Suprapubic skin (tissue), 4 donors: ENCODE results near the gene ZNF775. TPM values are rescaled to one million over a fixed set of nuclear protein-coding genes. Genes with fewer than 3 reads are reported as not detected.

Source experiments
- DNase-seq, 2 donors: peaks; one replicate each; pipeline ENCODE4 v3.0.0-alpha.2; 2019; ENCODE audit warnings: low spot score in 2 of 2
- H3K27ac ChIP-seq: fragments of 200-600 bp; sonication (generic); one replicate; pipeline ENCODE4 v1.5.1; 2019
- H3K27me3 ChIP-seq: fragments of 200-600 bp; sonication (generic); one replicate; pipeline ENCODE4 v1.5.1; 2019
- H3K36me3 ChIP-seq: fragments of 200-600 bp; sonication (generic); one replicate; pipeline ENCODE4 v1.5.1; 2019
- H3K4me1 ChIP-seq: fragments of 200-600 bp; sonication (generic); one replicate; pipeline ENCODE4 v1.5.1; 2019
- H3K4me3 ChIP-seq: fragments of 200-600 bp; sonication (generic); one replicate; pipeline ENCODE4 v1.5.1; 2019; ENCODE audit warnings: mild to moderate bottlenecking
- H3K9me3 ChIP-seq: fragments of 200-600 bp; sonication (generic); one replicate; pipeline ENCODE4 v1.5.1; 2019
- CTCF ChIP-seq, 2 donors: fragments of 200-600 bp in 1 of 2; fragments of 450-650 bp in 1 of 2; sonication (generic) in 1 of 2; IDR thresholded peaks; one replicate each; pipeline ENCODE4 v1.5.1; 2016 to 2019; ENCODE audit warnings: antibody characterized with exemption in 2 of 2, mild to moderate bottlenecking in 1 of 2, moderate library complexity in 1 of 2
- EP300 ChIP-seq: sonication (generic); formaldehyde crosslinking; IDR thresholded peaks from one replicate; pipeline ENCODE4 v1.6.1; 2017; ENCODE audit warnings: antibody characterized with exemption
- POLR2A ChIP-seq, 2 donors: fragments of 450-650 bp; IDR thresholded peaks; one replicate each; pipeline ENCODE4 v1.6.1; 2017; ENCODE audit warnings: antibody characterized with exemption in 2 of 2, mild to moderate bottlenecking in 2 of 2, moderate library complexity in 2 of 2
- POLR2AphosphoS5 ChIP-seq, 3 donors: sonication (generic); formaldehyde crosslinking; IDR thresholded peaks; one replicate each; pipeline ENCODE4 v1.6.1; 2017; ENCODE audit warnings: antibody characterized with exemption in 3 of 3
- WGBS: methylation state at CpG from one replicate; pipeline ENCODE4 v1.1.5; 2018; 5-methylcytosine and 5-hydroxymethylcytosine counted together
- total RNA-seq, 4 donors: library from RNA; depleted of rRNA; stranded (reverse); fragments of >200 nt; gene quantifications; one replicate each; pipeline ENCODE4 v1.1.0, GENCODE V29; 2016

The ZNF775 gene
- total RNA-seq, 4 donors from 2014 or later = 1.6 to 3.9 (median 2.6) TPM

DNA sequence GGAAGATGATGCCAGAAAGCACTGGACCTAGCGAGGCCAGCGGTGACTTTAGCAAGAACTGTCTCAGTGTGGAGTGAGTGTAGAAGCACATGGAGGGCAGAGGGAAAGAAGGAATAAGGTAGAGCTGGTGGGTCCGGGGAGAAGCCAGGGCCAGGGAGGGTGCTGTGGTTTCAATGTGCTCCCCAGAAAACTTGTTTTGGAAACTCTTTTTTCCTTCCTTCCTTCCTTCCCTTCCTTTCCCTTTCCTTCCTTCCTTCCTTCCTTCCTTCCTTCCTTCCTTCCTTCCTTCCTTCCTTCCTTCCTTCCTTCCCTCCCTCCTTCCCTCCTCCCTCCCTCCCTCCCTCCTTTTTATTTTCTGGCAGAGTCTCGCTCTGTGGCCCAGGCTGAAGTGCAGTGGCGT lies 32.2 kb upstream of the ZNF775 start:
- Histone ChIP-seq H3K4me3 (no peak overlapping the region), H3K36me3 (no peaks in the 10 kb centered on the region), H3K9me3 (no peaks in the 10 kb centered on the region), H3K27ac (no peak overlapping the region), H3K27me3 (peaks cover 6% of the 10 kb centered on the region), H3K4me1 (peaks cover 5% of the 10 kb centered on the region)
- no peak for DNase-seq
- 86% methylated on average over 5 of the region's 5 CpGs for WGBS
- no peak for TF ChIP-seq EP300
- no peak for TF ChIP-seq CTCF (IDR thresholded peaks at IDR 0.05)
- TF ChIP-seq POLR2A (IDR thresholded peaks at IDR 0.05) = no peak
- TF ChIP-seq POLR2AphosphoS5 (IDR thresholded peaks at IDR 0.05) = no peak

DNA sequence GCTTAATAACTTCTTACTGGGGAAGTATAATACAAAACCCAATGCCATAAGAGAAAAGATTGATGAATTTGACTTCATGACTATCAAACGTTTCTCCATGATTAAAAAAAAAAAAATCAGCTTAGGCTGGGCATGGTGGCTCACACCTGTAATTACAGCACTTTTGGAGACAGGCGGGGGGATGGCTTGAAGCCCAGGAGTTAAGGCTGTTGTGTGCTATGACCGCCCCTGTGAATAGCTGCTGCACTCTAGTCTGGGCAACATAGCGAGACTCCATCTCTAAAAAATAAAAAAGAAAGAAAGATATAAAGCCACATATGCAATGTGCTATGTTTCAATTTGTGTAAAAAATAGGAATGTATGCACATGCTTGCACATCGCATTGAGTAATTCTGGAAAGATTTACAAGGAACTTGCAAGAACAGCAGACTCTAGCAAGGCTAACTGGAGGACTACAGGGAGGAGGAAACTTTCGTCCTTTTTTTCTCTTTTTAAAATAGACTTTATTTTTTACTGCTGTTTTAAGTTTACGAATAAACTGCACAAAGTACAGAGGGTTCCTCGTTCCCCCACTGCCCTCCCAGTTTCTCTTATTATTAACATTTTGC lies 27.4 kb upstream of the ZNF775 start:
- H3K27ac ChIP-seq = no peak overlapping the region
- DNase-seq = no peak
- no peaks in the 10 kb centered on the region for H3K9me3 ChIP-seq
- H3K27me3 ChIP-seq = no peaks in the 10 kb centered on the region
- no peak for TF ChIP-seq CTCF (IDR thresholded peaks at IDR 0.05)
- no peak for TF ChIP-seq POLR2A (IDR thresholded peaks at IDR 0.05)
- TF ChIP-seq EP300 = no peak
- TF ChIP-seq POLR2AphosphoS5 (IDR thresholded peaks at IDR 0.05) = no peak
- H3K36me3 ChIP-seq = no peaks in the 10 kb centered on the region
- H3K4me3 ChIP-seq = no peak overlapping the region
- H3K4me1 ChIP-seq = peaks cover 5% of the 10 kb centered on the region
- 52% methylated on average over 8 of the region's 8 CpGs for WGBS

GRCh38 chr7:150355666-150356059 lies 23.5 kb upstream of the ZNF775 start:
- Histone ChIP-seq H3K4me3 (no peak overlapping the region), H3K4me1 (peaks cover 13% of the 10 kb centered on the region), H3K36me3 (no peaks in the 10 kb centered on the region), H3K9me3 (no peaks in the 10 kb centered on the region), H3K27me3 (no peaks in the 10 kb centered on the region), H3K27ac (no peak overlapping the region)
- 84% methylated on average over 1 of the region's 1 CpG for WGBS
- no peak for TF ChIP-seq POLR2A (IDR thresholded peaks at IDR 0.05)
- TF ChIP-seq EP300 = no peak
- no peak for TF ChIP-seq POLR2AphosphoS5 (IDR thresholded peaks at IDR 0.05)
- no peak for TF ChIP-seq CTCF (IDR thresholded peaks at IDR 0.05)
- no peak for DNase-seq

DNA sequence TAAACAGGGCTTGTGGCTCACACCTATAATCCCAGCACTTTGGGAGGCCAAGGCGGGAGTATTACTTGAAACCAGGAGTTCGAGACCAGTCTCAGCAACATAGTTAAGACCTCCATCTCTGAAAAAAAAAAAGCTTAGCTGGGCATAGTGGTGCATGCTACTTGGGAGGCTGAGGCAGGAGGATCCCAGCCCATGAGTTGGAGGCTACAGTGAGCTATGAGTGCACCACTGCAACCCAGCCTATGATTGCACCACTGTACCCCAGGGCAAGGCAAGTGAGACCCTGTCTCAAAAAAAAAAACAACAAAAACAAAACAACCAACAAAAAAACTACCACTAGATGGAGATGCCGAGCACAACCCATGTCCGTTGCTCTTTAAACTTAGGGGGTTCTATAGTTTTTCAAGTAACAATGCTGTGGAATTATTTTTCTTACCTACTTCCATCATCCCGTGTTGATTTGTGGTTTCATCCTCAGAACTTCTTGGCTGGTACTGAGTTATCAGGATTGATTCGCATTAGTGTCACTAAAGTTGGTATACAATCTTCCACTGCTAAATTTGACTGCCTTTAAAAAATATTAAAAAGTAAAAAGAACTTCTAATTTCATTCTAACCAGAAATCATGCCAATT lies 22.7 kb upstream of the ZNF775 start:
- peaks cover 11% of the 10 kb centered on the region for H3K4me1 ChIP-seq
- no peak for DNase-seq
- no peaks in the 10 kb centered on the region for H3K9me3 ChIP-seq
- H3K27ac ChIP-seq = no peak overlapping the region
- H3K36me3 ChIP-seq = no peaks in the 10 kb centered on the region
- WGBS = 39% methylated on average over 6 of the region's 6 CpGs
- no peak overlapping the region for H3K4me3 ChIP-seq
- H3K27me3 ChIP-seq = no peaks in the 10 kb centered on the region
- TF ChIP-seq POLR2AphosphoS5 (IDR thresholded peaks at IDR 0.05) (no peak), POLR2A (IDR thresholded peaks at IDR 0.05) (no peak), EP300 (no peak), CTCF (IDR thresholded peaks at IDR 0.05) (peak; percentile 34 to 38)

DNA sequence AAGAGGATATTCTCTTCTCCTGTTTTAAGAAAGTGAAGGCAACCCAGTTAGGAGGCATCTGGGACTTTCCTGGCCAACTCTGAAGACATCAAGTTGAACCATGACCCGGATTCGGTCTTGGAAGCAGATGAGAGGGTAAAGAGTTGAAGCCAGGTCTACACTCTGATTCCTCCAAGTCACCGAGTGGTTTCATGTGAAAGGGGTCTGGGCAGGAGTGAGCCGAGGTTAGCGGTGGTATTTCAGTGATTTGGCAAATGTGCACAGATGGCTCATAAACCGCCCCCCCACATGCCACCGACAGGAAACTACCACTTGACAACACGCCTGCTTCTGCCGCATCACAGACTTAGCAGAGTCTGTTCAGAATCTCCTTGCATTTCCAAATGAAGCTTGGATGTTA lies 21.9 kb upstream of the ZNF775 start:
- DNase-seq = no peak
- no peaks in the 10 kb centered on the region for H3K27me3 ChIP-seq
- peaks cover 7% of the 10 kb centered on the region for H3K4me1 ChIP-seq
- H3K4me3 ChIP-seq = no peak overlapping the region
- no peaks in the 10 kb centered on the region for H3K9me3 ChIP-seq
- no peak overlapping the region for H3K27ac ChIP-seq
- H3K36me3 ChIP-seq = no peaks in the 10 kb centered on the region
- 51% methylated on average over 9 of the region's 9 CpGs for whole genome bisulfite sequencing
- TF ChIP-seq POLR2A (IDR thresholded peaks at IDR 0.05) = no peak
- no peak for TF ChIP-seq CTCF (IDR thresholded peaks at IDR 0.05)
- no peak for TF ChIP-seq EP300
- no peak for TF ChIP-seq POLR2AphosphoS5 (IDR thresholded peaks at IDR 0.05)
